ENCODE results near the gene DPPA5.

The DPPA5 gene

GRCh38 chr6:73369157-73369556 is 15.1 kb upstream of the DPPA5 start (continued):
- TF ChIP-seq, protein P1, sequence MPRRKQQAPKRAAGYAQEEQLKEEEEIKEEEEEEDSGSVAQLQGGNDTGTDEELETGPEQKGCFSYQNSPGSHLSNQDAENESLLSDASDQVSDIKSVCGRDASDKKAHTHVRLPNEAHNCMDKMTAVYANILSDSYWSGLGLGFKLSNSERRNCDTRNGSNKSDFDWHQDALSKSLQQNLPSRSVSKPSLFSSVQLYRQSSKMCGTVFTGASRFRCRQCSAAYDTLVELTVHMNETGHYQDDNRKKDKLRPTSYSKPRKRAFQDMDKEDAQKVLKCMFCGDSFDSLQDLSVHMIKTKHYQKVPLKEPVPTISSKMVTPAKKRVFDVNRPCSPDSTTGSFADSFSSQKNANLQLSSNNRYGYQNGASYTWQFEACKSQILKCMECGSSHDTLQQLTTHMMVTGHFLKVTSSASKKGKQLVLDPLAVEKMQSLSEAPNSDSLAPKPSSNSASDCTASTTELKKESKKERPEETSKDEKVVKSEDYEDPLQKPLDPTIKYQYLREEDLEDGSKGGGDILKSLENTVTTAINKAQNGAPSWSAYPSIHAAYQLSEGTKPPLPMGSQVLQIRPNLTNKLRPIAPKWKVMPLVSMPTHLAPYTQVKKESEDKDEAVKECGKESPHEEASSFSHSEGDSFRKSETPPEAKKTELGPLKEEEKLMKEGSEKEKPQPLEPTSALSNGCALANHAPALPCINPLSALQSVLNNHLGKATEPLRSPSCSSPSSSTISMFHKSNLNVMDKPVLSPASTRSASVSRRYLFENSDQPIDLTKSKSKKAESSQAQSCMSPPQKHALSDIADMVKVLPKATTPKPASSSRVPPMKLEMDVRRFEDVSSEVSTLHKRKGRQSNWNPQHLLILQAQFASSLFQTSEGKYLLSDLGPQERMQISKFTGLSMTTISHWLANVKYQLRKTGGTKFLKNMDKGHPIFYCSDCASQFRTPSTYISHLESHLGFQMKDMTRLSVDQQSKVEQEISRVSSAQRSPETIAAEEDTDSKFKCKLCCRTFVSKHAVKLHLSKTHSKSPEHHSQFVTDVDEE (CRISPR knock-in tag; IDR thresholded peaks at IDR 0.05): no peak
- TF ChIP-seq ZNF70 (CRISPR knock-in tag; IDR thresholded peaks at IDR 0.05): no peak
- no peak for TF ChIP-seq ESRRG (CRISPR knock-in tag; IDR thresholded peaks at IDR 0.05)
- TF ChIP-seq RARB (CRISPR knock-in tag; IDR thresholded peaks at IDR 0.05): no peak
- TF ChIP-seq POU6F1 (CRISPR knock-in tag; IDR thresholded peaks at IDR 0.05; ENCODE audit: borderline replicate concordance, low read depth): no peak
- no peak for TF ChIP-seq TCF4 (CRISPR knock-in tag; IDR thresholded peaks at IDR 0.05; ENCODE audit: borderline replicate concordance)
- no peak for TF ChIP-seq ZNF565 (CRISPR knock-in tag; conservative IDR thresholded peaks at IDR 0.05; ENCODE audit: low read depth)
- no peak for TF ChIP-seq GLIS3 (CRISPR knock-in tag; IDR thresholded peaks at IDR 0.05)
- no peak for TF ChIP-seq CREB5 (CRISPR knock-in tag; IDR thresholded peaks at IDR 0.05; ENCODE audit: low read depth)

DNA sequence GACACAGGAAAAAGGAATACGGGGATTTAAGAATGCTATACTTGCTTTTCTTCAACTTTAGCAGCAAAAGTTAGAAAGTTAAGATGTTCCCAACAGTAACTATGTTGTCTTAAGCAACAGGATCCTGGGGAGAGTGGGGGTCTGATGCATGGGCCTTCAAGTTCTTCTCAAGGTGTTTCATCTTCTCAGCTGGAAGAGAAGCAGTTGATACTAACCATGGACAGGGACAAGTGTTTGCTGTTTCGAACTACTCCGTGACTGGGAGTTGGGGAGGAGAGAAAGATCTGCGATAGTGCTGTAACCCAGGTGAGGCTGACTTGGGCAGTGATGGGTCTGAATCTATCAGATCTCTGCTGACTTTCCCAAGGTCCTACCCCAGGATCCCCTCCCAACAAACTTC is 14.6 kb upstream of the DPPA5 start:
- TF ChIP-seq SNAI2 (CRISPR knock-in tag; IDR thresholded peaks at IDR 0.05) (no peak), GLIS3 (CRISPR knock-in tag; IDR thresholded peaks at IDR 0.05) (no peak), BACH2 (CRISPR knock-in tag; IDR thresholded peaks at IDR 0.05; ENCODE audit: borderline replicate concordance) (no peak), ZC3H10 (CRISPR knock-in tag; IDR thresholded peaks at IDR 0.05) (no peak), ZNF8 (CRISPR knock-in tag; IDR thresholded peaks at IDR 0.05) (no peak), ZNF565 (CRISPR knock-in tag; conservative IDR thresholded peaks at IDR 0.05; ENCODE audit: low read depth) (no peak), CSDC2 (CRISPR knock-in tag; IDR thresholded peaks at IDR 0.05) (no peak), POU6F1 (CRISPR knock-in tag; IDR thresholded peaks at IDR 0.05; ENCODE audit: borderline replicate concordance, low read depth) (no peak), RARB (CRISPR knock-in tag; IDR thresholded peaks at IDR 0.05) (no peak), ZFP30 (CRISPR knock-in tag; IDR thresholded peaks at IDR 0.05) (no peak), TOX (CRISPR knock-in tag; IDR thresholded peaks at IDR 0.05; ENCODE audit: borderline replicate concordance) (no peak), CREB5 (CRISPR knock-in tag; IDR thresholded peaks at IDR 0.05; ENCODE audit: low read depth) (no peak), ESRRG (CRISPR knock-in tag; IDR thresholded peaks at IDR 0.05) (no peak), ZFP3 (CRISPR knock-in tag; IDR thresholded peaks at IDR 0.05) (no peak)
- TF ChIP-seq, protein P2, sequence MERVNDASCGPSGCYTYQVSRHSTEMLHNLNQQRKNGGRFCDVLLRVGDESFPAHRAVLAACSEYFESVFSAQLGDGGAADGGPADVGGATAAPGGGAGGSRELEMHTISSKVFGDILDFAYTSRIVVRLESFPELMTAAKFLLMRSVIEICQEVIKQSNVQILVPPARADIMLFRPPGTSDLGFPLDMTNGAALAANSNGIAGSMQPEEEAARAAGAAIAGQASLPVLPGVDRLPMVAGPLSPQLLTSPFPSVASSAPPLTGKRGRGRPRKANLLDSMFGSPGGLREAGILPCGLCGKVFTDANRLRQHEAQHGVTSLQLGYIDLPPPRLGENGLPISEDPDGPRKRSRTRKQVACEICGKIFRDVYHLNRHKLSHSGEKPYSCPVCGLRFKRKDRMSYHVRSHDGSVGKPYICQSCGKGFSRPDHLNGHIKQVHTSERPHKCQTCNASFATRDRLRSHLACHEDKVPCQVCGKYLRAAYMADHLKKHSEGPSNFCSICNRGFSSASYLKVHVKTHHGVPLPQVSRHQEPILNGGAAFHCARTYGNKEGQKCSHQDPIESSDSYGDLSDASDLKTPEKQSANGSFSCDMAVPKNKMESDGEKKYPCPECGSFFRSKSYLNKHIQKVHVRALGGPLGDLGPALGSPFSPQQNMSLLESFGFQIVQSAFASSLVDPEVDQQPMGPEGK (CRISPR knock-in tag; IDR thresholded peaks at IDR 0.05; ENCODE audit: borderline replicate concordance): no peak
- TF ChIP-seq, protein P1 (CRISPR knock-in tag; IDR thresholded peaks at IDR 0.05): no peak
- ATAC-seq: no peak
